Transverse colon (tissue), 4 donors: ENCODE measurements around the gene ART1.

Source experiments
- CTCF ChIP-seq, 5 experiments: fragments of 200-600 bp in 3 of 5; fragments of 450-650 bp in 2 of 5; sonication (generic) in 3 of 5; IDR thresholded peaks; 1 replicate in 2 of 5; 2 replicates in 3 of 5; pipeline ENCODE4 v1.5.1; 2016 to 2017; ENCODE audit warnings: antibody characterized with exemption in 5 of 5, inconsistent platforms in 3 of 5, mild to moderate bottlenecking in 2 of 5, moderate library complexity in 1 of 5
- EP300 ChIP-seq: sonication (generic); formaldehyde crosslinking; IDR thresholded peaks from one replicate; pipeline ENCODE4 v1.6.1; 2017; ENCODE audit warnings: antibody characterized with exemption, low read depth
- POLR2A ChIP-seq: fragments of 450-650 bp; IDR thresholded peaks from one replicate; pipeline ENCODE4 v1.6.1; 2016; ENCODE audit warnings: antibody characterized with exemption, mild to moderate bottlenecking, moderate library complexity
- POLR2AphosphoS5 ChIP-seq, 3 donors: sonication (generic); formaldehyde crosslinking; IDR thresholded peaks; one replicate each; pipeline ENCODE4 v1.6.1; 2016; ENCODE audit warnings: antibody characterized with exemption in 3 of 3

- TF ChIP-seq CTCF (IDR thresholded peaks at IDR 0.05), result no peak
- no peak for TF ChIP-seq POLR2AphosphoS5 (IDR thresholded peaks at IDR 0.05)
- no peak for TF ChIP-seq POLR2A
- no peak for TF ChIP-seq EP300
These were observed 13.6 kb upstream of the ART1 start for GRCh38 chr11:3631331-3631730.
